ENCODE results near the gene FOXN3.
A peak's percentile ranks its signal among the peaks of the same experiment; 100 is the strongest.
"Not testable (repeated sequence)": the region's sequence is repeated elsewhere in the genome, so short reads cannot be mapped to it uniquely, and the experiment has no call there.

Gene FOXN3

DNA sequence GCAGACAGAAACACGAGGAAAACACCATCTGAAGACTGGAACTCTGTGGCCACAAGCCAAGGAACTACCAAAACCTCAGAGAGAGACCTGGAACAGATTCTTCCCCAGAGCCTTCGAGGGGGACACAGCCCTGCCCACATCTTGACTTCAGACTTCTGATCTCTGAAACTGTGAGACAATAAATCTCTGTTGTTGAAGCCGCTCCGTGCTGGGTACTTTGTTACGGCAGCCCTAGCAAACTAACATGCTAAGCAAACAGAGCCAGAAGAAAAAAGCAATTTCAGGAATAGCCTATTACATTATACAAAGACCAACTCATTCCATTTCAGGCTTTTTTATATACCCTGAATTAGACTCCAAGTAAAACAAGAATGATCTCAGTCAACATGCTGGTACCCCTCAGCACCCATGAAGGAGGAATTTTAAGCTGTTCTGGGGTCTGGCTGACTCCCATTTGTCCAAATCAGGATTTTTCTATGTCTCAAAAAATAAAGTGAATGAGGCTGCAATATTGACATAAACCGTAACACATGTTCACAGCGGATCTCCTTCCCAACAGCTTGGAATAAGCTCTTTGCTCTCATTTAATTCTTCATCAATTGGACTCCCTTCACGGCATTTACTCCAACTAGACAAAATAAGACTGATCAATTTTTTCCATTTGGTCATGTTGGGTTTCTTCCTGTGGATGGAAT lies 190.1 kb downstream of the FOXN3 start:
- peak; percentile 42 for DNase-seq

DNA sequence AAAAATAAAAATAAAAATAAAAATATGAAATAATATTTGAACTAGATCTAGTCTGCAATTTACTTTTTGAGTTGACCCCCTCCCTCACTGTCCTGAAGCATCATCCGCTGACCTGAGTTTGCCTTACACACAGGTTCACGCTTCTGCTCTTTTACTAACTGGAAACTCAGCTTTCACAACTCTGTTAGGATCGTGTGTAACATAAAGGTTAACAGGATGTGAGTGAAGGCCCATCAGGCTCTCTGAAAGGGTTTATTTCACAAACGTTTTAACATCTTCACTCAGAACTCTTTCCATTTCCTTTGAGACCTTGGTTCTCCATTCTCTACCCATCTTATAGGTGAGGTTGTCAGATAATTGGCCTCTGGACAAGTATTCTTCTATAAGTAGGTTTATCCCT lies 191.4 kb downstream of the FOXN3 start:
- no peak for DNase-seq

DNA sequence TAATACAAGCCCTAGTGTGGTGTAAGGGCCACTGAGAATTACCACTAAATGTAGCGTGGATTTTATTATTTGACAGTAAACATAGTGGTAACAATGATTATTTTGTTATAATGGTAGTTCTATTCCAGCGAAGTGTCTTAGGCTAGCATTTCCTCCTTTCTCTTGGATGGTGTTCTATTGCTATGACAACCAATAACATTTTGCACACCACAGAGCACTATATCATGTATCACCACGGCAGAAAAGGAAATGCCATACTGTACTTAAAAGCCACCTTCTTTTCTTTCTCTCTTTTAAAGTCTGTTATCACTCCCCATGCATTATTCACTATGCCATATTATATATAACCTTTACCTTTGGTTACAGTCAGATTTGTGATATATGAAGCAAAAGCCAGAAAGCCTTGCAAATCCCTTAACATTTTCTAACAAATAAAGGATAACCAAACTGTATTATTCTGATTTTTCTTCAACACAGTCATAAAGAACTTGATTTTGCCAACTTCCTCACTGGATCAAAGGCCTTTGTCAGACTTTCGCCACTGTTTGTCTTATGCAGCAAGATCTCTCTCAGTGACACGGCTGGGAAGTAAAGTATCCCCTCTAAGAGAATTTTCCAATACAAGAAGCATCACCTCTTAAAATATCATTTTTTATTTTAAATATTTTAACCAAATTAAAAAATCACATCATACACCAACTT lies 195.8 kb downstream of the FOXN3 start:
- DNase-seq = peak; percentile 77

DNA sequence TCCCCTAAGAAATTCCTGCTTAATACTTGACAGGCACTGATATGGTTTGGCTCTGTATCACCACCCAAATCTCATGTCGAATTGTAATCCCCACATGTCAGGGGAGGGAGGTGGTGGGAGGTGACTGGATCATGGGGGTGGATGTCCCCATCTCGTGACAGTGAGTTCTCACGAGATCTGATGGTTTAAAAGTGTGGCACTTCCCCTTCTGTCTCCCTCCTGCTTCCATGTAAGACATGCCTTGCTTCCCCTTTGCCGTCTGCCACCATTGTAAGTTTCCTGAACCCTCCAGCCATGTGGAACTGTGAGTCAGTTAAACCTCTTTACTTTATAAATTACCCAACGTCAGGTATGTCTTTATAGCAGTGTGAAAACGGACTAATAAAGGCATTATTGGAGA lies 198.0 kb downstream of the FOXN3 start:
- DNase-seq = no peak

DNA sequence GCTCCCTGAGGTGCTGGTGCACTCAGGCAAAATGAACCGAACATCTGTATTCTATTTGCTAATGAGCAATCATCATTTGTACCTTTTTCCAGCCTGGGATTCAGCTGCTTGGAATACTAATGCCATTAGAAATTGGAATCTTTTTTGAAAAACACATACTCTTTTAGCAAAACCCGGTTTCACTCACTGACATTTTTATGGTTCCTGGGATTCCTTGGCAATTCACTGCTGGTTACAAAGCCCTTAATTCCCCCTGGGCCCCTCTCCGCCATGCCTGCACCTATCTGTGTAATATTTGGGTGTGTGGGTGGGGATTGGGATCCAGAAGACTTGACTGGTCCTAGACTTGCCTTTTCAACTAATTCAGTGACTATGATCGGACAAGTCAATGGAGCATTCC lies 199.1 kb downstream of the FOXN3 start:
- DNase-seq = no peak

DNA sequence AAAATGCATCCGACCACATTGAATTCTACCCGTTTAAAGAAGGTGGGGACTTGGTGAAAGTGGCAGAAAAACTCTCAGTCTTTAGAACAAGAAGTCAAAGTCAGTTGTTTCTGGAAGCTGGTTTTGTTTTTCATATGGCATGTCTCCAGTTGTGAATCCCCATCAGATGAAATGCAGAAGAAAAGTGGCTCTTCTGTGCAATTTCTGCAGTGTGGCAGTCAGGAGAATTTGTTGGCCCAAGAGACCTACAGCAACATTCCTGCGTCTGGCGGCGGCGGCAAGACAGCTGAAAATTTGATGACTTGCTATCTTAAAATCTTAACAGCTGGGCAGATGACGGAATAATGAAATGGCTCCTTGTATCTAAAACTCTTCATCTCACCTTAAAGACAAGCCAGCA lies 201.5 kb downstream of the FOXN3 start:
- DNase-seq = peak; percentile 46

DNA sequence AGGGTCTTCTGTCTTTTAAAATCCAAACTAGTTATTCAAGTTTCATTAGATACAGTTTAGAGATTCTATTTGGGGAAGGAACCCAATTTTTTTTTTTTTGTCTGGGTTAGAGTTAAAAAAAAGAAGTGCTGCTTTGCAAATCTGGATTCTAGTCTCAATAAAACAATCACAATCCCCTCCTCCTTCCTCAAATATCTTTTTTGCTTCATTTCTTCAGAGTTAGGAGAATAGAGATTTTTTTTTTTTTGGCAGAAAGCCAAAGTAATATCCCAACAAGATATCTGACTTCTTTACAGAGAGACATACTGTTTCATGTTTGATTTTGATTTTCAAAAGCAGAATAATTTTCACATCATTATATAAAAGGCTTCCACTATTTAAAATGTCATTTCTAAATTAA lies 201.9 kb downstream of the FOXN3 start:
- no peak for DNase-seq

DNA sequence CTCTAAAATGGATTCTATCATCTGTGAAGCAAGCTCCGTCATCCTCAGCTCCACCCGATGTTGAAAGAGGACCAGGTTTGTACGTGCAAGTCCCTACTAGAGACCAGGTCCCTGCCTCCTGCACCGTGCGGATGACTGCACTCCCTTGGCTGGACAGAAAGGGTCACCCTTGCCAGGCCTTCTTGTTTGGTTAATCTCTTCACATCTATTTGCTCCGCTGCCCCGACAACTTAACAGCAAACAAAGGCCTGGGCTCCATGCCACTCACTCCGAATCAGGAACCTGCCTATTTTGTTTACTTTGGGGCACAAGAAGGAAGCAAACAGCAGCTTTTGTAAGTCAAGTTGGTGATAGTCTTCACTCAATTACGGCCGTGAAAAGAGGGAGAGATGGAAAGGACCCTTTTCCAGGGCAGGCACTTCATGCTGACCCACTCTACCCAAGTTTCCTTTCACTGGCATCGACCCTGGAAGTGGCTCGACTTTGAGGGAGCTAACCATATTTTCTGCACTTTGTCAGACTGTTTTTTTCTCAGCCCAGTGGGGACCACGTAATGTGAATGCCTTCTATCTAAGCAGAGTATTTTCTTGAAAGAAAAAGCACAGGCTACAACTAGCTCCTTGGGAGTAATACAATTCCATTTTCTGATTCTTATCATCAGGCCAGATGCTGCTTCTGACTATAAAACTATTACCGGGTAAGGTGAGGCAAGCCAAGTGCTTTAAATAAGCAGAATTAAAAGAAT lies 202.6 kb downstream of the FOXN3 start:
- no peak for DNase-seq

DNA sequence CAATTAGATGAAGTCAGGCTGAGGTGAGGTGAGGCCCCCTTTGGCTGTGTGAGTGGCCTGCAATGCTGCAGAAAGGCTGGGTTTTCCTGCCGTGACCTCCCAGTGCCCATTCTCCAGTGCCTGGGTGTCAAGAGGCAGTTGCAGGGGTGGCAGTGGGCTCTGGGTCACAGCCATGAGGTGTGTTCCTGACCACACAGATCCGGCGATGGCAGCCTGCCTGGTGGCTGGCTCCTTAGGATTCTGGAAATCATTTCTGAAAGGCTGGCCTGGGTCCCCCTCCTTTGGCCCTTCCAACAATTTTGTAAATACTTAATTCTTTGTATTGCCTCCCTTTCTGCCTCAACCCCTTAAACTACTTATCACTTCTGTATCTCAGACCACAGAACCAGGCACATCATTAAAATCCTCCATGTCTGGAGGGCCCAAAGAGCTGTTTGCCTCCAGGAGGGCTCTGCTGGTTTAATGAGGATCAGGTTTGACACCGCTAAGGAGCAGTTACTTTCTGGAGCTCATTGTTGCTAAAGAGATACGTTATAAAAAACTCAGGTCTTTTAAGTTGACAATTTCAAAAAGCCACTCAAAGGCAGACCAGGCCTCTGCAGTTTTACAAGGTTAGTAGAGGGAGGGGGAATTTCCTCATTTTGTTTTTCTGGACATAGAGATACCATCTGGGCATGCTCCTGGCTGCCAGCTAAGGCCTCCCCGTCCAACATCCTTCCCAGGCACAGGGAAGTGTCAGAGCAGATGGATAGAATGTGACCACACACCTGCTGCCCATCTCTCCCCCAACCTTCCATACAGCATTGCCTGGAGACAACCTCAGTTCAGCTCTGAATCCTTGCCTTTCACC lies 204.4 kb downstream of the FOXN3 start:
- DNase-seq = no peak

DNA sequence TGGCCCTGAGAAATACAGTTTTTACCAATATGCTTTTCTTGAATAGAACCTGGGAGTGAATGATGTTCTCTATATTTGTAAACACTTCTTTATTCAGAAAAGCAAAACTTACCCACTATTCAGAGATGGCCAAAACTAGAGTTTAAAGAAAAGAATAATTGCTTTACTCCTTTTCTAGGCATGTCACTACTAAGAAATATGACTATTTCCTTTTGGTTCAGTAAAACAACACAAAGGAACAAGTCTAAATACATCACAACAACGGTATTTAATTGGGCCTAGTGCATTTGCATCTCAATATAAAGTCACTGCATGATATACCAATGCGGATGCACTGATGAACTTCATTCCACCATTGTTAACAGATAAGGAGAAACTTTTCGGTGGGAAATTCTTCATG lies 207.5 kb downstream of the FOXN3 start:
- no peak for DNase-seq

DNA sequence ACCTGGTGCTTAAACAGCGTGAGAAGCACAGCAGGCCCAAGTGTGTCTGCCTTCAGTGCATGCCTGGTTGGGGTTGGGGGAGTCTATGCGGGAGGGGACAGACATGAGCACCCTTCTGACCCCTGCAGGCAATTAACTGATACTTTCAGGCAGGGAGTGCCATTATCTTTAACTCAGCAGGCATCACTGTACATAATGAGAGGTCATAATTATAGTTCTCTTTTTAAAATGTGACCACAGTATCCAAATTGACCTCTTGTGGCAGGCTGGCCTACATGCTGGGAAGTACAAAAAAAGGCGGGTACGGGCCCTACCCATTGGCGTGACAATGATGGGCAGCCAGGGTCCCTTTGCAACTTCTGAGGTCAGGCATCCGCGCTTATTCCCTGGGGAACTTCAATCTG lies 209.1 kb downstream of the FOXN3 start:
- no peak for DNase-seq

DNA sequence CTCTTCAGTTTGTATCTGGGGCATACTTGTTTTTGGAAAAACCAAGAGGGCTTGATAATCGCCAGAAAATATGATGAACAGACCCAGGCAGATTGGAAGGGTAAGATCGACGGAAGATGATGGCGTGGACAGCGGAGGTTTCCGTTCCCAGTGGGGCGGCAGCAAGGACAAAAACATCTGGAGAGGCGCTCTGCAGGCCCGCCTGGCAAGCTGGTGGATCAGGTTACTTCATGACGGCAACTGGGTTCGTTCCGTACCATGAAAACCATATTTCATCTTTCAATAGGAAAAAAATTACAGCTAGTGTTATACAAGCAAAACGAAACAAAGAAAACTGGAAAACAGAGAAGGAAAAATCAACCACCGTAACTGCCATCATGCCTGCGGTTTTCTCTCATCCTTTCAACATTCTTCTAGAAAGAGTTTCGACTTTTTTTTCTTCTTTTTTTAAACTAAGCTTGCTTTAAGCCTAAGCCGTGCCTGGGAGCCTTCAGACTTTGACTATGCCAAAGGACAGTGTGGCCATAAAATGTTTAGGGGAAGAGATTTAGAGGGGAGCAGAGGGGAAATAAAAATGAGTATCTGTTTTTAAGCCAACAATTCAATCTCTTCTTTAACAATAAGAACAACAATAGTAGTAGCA lies 210.5 kb downstream of the FOXN3 start:
- DNase-seq = peak; percentile 55

DNA sequence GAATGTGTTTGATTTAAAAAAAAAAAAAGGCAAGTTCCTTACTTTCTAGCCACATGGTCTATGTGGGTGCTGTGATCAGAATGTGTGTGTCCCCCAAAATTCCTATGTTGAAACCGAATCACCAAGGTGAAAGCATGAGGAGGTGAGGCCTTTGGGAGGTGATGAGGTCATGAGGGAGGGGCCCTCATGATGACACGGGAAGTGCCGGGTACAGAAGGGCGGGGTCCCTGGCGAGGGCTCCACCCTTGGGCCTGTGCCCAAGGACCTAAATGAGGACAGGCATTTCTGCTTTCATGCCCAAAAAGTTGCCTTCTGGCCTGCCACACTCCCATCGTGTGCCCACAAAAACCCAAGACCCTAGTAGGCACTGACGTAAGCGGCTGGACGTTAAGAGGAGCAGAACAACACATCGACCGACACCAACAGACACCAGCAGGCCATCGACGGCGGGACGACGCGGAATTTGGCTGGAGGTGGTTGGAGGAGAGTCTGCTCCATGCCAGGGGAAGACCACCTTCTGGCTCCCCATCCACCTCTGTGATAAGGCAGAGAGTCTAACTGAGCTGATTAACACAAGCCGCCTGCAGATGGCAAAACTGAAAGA lies 211.8 kb downstream of the FOXN3 start:
- no peak for DNase-seq

DNA sequence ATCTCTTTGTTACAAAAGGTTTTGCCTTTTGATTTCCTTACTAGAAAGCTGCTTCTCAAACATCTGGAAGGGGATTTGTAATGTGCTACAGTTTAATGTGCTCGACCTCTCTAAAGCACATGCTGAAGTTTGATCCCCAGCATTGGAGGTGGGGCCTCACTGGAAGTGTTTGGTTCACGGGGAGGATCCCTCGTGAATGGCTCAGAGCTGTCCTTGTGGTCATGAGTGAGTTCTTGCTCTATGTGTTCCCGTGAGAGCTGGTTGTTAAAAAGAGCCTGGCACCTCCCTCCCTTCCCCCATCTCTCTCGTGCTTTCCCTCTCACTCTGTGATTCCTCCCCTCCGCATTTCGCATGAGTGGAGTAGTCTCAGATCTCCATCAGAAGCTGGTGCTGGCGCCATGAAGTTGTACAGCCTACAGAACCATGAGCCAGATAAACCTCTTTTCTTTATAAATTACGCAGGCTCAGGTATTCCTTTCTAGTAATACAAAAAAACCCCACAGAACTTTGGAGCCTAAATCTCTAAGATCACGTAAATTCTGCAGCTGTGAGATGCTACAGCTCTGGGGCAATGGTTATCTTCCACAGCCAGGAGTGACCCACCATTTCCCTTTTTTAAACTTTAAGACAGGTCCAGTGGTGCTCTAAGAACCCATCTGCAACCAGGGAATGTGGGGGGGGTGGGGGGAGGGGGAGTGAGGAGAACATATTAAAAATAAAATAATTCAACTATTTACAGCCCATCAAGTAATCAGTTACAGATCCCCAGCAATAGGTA lies 214.4 kb downstream of the FOXN3 start:
- no peak for DNase-seq

DNA sequence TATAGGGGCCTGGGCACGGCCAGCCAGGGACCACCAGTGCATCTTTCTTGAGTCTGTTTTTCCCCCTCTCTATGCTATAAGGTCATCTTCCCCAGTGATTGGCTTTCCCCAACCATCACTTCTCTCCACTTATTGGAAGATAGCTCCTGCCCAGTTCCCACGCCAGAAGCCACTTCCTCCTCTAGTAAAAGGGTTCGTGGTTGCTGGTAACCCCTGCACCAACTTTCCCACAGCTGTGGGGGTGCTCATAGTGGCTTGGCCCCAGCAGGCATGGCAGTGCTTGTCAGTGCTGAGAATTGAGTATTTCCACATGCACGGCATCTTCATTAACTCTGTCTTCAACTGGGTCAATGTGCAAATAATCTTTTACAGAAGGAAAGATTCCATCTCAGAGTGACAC lies 215.4 kb downstream of the FOXN3 start:
- no peak for DNase-seq

DNA sequence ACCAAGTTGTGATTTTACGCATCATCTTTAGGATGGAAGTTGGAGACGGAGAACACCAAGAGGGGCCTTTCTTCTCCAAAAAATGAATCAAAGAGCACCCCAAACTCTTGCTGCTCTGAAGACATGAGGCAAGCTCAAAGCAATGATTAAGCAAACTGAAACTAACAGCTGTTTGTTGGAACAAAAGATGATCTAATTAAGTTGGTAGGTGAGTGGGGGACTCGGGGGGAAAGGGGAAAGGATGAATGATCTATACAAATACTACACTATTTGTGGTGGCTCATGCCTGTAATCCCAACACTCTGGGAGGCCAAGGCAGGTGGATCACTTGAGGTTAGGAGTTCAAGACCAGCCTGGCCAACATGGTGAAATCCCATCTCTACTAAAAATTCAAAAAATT lies 217.7 kb downstream of the FOXN3 start:
- not testable (repeated sequence) for DNase-seq

DNA sequence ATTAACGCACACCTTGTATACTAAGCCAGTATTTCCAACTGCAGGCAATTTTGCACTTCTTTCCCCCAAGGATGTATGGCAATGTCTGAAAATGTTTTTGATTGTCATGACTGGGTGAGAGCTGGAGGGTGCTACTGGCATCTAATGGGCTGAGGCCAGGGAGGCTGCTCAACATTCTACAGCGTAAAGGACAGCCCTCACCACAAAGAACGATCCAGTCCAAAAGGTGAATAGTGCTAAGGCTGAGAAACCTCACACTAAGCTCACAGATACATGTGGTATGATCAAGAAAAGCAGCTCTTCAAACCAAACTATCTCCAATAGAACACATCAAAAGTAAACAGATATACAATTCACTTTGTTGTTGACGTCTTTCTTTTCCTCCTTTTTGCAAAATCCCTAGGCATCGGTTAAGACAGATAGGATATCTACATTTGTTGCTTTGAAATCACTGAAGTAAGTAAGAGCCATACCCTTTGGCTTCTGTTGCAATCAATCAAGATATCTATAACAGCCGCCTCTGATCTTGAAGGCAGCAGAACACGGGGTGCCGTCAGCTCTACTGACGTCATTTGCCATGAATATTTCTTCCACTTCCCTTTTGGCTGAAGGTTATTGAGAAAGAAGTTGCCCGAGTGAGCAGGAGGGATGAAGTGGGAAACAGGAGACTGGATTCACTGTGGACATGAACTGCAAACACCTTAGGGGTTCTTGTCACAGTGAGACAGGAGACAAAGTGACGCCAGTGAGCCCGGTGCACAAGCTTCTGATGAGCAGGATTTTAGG lies 218.3 kb downstream of the FOXN3 start:
- no peak for DNase-seq

DNA sequence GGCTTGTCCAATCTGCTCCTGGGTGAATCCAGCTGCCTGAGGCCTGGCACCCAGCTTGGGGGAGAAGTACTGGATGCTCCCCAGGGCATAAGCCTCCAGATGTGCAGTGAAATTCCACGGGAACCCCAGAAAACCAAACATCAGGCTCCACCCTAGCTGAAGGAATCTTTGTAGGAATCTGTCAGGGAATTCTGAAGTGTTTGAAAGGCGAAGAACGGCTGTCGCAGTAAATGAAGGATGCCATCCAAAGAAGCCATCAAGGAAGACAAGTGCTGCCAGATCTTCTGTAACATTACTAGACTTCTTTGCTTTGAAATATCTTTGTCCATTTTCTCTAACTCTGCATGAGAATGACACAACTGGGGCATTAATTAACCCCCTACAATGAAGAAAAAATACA lies 219.4 kb downstream of the FOXN3 start:
- no peak for DNase-seq

DNA sequence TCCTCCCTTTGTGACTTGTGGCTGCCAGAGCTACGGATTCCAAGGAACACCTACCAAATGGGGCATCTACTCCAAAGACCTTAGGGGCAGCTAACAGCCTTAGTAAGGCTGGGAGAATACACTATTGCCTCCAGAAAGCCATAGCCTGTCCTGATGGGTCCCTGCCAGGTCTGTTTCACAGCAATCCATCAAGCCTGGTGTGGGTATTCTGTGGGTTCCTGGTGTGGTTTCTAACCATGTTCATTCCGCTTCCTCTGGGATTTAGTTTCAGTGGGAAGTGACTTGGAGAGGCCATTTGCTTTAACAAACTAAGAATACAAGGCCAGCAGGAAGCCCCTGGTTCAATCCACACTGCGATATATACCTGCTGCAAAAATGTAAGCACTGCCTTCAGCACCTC lies 220.5 kb downstream of the FOXN3 start:
- no peak for DNase-seq

DNA sequence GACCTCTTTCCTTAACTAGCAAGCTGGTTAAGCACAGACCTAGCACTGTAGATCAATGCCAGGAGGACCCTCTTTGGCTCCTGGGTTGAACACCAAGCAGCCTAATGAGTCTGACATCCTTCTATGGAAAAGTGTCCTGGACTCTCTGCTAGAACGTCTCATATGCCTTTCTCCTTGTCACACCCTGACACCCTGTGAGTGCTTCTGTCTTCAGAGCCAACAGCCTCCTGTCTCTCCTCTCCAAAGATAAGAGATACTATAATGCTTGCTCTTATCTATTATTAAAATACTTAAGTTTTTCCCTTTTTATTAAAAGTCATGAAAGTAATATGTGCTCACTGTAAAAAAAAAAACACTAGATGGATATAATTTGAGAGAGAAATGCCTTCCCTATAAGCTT lies 222.7 kb downstream of the FOXN3 start:
- no peak for DNase-seq

Measured in fibroblast of skin of right biceps (primary cell).